ENCODE measurements around the gene TACR1. TPM values are rescaled to one million over a fixed set of nuclear protein-coding genes. Genes with fewer than 3 reads are reported as not detected.

TACR1 gene
- polyA plus RNA-seq, 1 donor, result 1.0 TPM

DNA sequence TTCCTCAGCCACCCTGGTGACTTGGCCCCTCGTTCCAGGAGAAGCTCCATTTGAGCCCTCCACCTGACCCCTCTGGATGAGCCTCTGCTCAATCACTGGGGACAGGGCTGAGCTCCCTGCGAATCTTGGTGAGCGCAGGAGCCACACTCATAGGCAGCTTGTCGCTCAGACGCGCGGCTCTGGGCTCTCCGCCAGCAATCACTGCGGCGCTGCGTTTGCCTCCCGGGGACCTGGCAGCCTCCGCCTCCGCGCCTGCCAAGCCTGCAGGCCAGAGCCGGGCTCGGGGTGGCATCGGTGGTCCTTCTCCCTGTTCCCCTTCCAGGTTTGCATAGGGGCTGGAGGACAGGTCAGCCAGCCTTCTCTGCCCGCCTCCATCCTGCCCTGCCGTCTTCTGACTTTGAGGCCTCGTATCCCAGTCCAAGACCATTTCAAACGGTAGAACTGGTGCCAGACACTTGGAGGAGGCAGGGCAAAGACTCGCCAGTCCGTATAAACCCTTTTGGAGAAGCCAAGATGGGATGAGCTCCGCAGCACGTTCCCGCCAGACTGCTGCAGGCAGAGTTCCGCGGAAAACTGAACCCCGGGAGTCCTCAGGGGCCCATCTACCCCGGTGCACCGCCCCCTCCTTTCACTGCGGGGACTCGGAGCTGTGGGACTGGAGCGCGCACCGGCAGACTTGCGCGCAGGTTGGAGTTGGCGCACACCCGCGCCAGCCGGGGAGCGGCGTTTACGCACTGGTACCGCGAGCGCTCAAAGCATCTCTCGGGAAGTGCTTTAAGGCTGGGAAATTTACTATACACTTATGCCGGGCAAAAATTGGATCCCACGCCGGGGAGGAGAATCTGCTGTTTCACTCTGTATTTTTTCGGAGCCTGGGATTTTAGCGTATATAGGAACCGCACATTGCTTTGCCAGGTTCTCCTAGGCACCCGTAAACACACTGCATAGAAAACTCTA, 1.1 kb upstream of the TACR1 start:
- Histone ChIP-seq H3K27me3 (ENCODE audit: control insufficient read depth, insufficient read depth, low read length) (peaks cover 54% of the 10 kb centered on the region), H3K9me3 (ENCODE audit: control insufficient read depth, low read depth, low read length) (peaks cover 3% of the 10 kb centered on the region), H3K4me3 (ENCODE audit: low read length) (peak overlapping the region; percentile 36), H3K27ac (ENCODE audit: low read length) (no peak overlapping the region), H3K4me1 (ENCODE audit: control insufficient read depth, insufficient read depth, low read length) (peaks cover 13% of the 10 kb centered on the region), H3K36me3 (ENCODE audit: control insufficient read depth, insufficient read depth, low read length) (no peaks in the 10 kb centered on the region)
- DNase-seq, result peak in 1 of 2 donors; percentile 40
- no CpG with 5 or more reads among the region's 57 CpGs for WGBS (ENCODE audit: insufficient coverage, low lambda C conversion rate)

DNA sequence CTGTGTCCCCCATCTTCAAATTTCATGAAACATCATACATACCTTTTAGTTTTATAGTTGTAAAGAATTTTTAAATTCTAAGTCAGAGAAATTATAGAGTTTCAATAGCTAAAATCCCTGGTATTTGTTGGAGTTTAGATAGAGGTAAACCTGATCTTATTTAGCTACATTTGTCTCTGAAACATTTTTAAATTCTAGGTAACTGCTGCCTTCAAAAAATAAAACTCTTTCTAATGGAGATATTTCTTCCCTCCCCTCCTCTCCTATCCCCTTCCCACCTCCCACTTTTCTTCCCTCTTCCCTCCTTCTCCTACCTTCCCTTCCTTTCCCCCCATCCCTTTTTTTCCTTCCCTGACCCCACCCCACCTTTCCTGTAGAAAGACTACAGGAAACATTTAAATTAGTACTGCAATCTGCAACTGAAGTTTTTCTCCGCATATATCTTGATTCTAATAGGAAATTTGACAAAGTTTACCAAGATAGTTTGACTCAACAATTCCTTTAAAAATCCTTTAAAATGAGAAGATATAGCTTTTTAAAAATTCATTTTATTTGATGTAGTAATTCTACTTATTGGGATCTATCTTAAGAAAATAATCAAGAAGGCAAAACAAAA, 4.1 kb downstream of the TACR1 start:
- DNase-seq, result no peak
- Histone ChIP-seq H3K27ac (ENCODE audit: low read length) (no peak overlapping the region), H3K27me3 (ENCODE audit: control insufficient read depth, insufficient read depth, low read length) (peaks cover 35% of the 10 kb centered on the region), H3K36me3 (ENCODE audit: control insufficient read depth, insufficient read depth, low read length) (no peaks in the 10 kb centered on the region), H3K4me1 (ENCODE audit: control insufficient read depth, insufficient read depth, low read length) (peaks cover 13% of the 10 kb centered on the region), H3K4me3 (ENCODE audit: low read length) (no peak overlapping the region), H3K9me3 (ENCODE audit: control insufficient read depth, low read depth, low read length) (peaks cover 1% of the 10 kb centered on the region)
- WGBS (ENCODE audit: insufficient coverage, low lambda C conversion rate), result 100% methylated on average over 1 of the region's 1 CpG

DNA sequence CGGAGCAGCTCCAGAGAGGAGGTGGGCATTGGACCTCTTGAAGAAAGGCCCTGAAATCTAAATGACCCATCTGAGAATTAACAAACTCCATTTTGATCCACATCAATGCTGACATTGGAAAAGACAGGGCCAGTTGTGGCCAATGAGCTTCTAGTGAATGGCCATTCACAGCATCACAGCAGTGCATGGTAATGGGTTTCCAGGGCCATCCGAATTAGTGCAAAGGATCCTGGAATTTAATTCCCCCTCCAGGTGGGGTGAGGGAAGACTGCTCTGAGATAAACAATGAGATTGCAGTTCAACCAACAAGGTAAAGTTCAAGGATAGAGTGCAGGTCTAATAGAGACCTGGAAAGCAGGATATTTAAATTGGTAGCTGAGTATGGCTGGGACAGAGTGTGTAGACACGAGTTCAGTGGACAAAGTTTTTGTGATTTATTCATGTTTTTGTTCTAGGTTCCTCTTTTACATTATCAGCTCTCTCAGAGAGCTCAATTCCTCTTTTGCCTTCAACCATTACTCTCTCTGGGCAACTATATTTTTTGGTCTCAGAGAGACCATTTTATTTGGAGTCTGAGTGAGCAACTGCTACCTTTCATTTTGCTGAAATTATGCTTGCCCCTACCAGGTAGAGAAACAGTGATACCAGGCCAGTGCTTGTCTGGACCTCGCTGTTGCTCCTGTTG, 5.0 kb downstream of the TACR1 start:
- no peak for DNase-seq
- Histone ChIP-seq H3K4me3 (ENCODE audit: low read length) (no peak overlapping the region), H3K27me3 (ENCODE audit: control insufficient read depth, insufficient read depth, low read length) (peaks cover 26% of the 10 kb centered on the region), H3K4me1 (ENCODE audit: control insufficient read depth, insufficient read depth, low read length) (peaks cover 8% of the 10 kb centered on the region), H3K9me3 (ENCODE audit: control insufficient read depth, low read depth, low read length) (no peaks in the 10 kb centered on the region), H3K36me3 (ENCODE audit: control insufficient read depth, insufficient read depth, low read length) (no peaks in the 10 kb centered on the region), H3K27ac (ENCODE audit: low read length) (no peak overlapping the region)
- WGBS (ENCODE audit: insufficient coverage, low lambda C conversion rate), result no CpG with 5 or more reads among the region's 4 CpGs

DNA sequence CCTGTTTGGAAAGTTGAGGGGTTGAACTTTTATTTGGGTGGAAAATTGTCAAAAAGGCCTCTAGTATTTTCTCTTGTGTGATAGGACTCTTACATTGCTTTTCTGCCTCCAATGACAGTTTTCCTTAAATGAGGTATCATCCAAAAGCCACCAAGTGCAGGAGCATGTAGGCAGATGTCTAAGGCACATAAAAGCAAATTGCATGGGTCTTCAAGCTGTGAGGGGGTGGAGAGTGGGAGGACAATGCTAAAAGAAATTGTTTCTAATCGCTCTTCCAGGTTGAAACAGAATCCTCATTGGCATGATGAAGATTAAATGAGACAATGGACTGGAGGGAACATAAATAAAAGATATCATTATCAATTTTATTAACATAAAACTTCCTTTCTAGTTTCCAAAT, 6.8 kb downstream of the TACR1 start:
- Histone ChIP-seq H3K4me3 (ENCODE audit: low read length) (no peak overlapping the region), H3K36me3 (ENCODE audit: control insufficient read depth, insufficient read depth, low read length) (no peaks in the 10 kb centered on the region), H3K9me3 (ENCODE audit: control insufficient read depth, low read depth, low read length) (no peaks in the 10 kb centered on the region), H3K27me3 (ENCODE audit: control insufficient read depth, insufficient read depth, low read length) (peaks cover 9% of the 10 kb centered on the region), H3K4me1 (ENCODE audit: control insufficient read depth, insufficient read depth, low read length) (no peaks in the 10 kb centered on the region), H3K27ac (ENCODE audit: low read length) (no peak overlapping the region)
- DNase-seq, result no peak
- no CpG with 5 or more reads among the region's 1 CpG for WGBS (ENCODE audit: insufficient coverage, low lambda C conversion rate)

DNA sequence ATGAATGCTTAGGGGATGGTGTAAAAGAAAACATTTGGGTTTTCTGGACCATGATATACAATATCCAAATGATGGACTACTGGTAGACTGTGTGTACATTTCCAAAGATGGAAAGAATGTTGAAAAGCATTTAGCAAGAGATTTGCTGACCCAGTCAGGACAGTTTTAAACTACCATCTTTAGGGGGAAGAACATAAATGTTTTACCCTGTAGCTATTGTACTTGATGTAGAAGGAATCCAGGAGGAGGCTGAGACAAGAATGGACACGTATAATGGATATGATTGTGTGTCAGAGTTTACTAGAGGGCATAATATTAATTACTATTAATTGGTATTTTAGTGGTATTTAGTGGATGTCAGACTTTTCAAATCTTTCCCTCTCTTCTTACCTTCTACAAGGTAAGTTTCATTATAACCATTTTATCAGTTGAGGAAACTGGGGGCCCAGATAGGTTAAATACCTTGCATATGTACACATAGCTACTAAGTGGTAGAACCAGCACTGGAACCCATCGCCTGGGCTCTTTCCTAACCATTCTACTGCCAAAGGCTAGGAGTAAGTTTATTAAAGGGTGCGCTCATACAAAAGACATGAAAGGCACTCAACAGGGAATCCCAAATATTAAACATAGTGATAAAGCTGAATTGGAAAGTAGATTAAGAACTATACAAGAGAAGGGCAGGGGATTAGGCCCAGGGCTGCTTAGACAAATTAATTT, 8.9 kb downstream of the TACR1 start:
- no peak for DNase-seq
- no CpG with 5 or more reads among the region's 3 CpGs for WGBS (ENCODE audit: insufficient coverage, low lambda C conversion rate)
- no peaks in the 10 kb centered on the region for H3K36me3 ChIP-seq (ENCODE audit: control insufficient read depth, insufficient read depth, low read length)
- H3K4me1 ChIP-seq (ENCODE audit: control insufficient read depth, insufficient read depth, low read length), result no peaks in the 10 kb centered on the region
- H3K9me3 ChIP-seq (ENCODE audit: control insufficient read depth, low read depth, low read length), result no peaks in the 10 kb centered on the region
- H3K27me3 ChIP-seq (ENCODE audit: control insufficient read depth, insufficient read depth, low read length), result no peaks in the 10 kb centered on the region
- no peak overlapping the region for H3K4me3 ChIP-seq (ENCODE audit: low read length)
- H3K27ac ChIP-seq (ENCODE audit: low read length), result no peak overlapping the region

DNA sequence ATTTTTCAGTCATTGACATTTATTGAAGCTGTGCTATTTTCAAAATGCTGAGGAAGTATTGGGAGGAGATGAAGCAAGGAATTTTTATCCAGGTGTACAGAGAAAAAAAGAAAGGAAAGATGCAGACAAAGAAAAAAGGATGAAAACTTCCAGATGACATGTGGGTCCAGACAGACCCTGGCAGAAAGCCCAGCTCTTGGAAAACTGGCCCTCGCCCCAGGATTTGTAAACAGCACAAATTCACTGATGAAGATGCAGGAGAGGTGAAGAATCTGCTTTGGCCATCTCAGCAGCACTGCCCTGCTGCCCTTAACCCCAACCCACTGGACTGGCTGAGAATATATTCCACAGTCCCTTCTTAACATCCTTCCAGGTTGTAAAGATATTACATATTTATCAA, 12.5 kb downstream of the TACR1 start:
- Histone ChIP-seq H3K27me3 (ENCODE audit: control insufficient read depth, insufficient read depth, low read length) (no peaks in the 10 kb centered on the region), H3K4me3 (ENCODE audit: low read length) (no peak overlapping the region), H3K9me3 (ENCODE audit: control insufficient read depth, low read depth, low read length) (no peaks in the 10 kb centered on the region), H3K4me1 (ENCODE audit: control insufficient read depth, insufficient read depth, low read length) (no peaks in the 10 kb centered on the region), H3K36me3 (ENCODE audit: control insufficient read depth, insufficient read depth, low read length) (no peaks in the 10 kb centered on the region), H3K27ac (ENCODE audit: low read length) (no peak overlapping the region)
- no CpG with 5 or more reads among the region's 1 CpG for WGBS (ENCODE audit: insufficient coverage, low lambda C conversion rate)
- DNase-seq, result no peak

DNA sequence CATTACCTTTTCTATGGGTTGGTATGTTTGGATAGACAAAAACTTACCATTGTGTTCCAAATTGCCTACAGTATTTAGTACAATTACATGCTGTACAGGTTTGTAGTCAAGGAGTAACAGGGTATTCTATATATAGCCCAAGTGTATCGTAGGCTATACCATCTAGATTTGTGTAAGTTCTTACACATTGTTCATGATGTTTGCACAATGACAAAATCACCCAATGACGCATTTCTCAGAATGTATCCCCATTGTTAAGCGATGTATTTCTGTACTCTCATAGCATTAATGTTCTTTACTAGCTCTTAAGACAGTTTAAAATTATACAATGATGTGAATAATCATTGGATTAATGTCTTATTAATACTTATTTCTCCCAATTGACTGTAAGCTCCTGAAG, 16.7 kb downstream of the TACR1 start:
- WGBS (ENCODE audit: insufficient coverage, low lambda C conversion rate), result 100% methylated on average over 1 of the region's 3 CpGs
- no peaks in the 10 kb centered on the region for H3K9me3 ChIP-seq (ENCODE audit: control insufficient read depth, low read depth, low read length)
- no peaks in the 10 kb centered on the region for H3K36me3 ChIP-seq (ENCODE audit: control insufficient read depth, insufficient read depth, low read length)
- H3K27ac ChIP-seq (ENCODE audit: low read length), result no peak overlapping the region
- no peaks in the 10 kb centered on the region for H3K4me1 ChIP-seq (ENCODE audit: control insufficient read depth, insufficient read depth, low read length)
- H3K27me3 ChIP-seq (ENCODE audit: control insufficient read depth, insufficient read depth, low read length), result no peaks in the 10 kb centered on the region
- DNase-seq, result no peak
- H3K4me3 ChIP-seq (ENCODE audit: low read length), result no peak overlapping the region

DNA sequence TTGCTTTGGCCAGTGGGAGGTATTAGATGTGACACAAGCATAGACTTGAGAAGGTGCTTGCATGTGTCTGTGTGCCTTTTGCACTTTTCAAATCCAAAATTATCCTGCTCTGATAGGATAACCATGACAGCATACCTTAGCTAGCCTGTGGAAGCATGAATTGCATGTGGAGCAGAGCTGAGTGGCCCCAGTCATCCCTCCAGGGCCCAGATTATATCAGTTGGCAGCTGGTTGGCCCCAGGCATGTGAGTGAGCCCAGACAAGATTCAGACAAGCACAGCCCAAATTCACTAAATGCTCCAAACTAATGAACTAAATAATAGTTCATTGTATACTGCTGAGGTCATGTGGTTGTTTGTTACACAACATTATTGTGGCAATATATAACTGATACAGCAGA, 18.8 kb downstream of the TACR1 start:
- H3K27ac ChIP-seq (ENCODE audit: low read length), result no peak overlapping the region
- DNase-seq, result no peak
- no peaks in the 10 kb centered on the region for H3K4me1 ChIP-seq (ENCODE audit: control insufficient read depth, insufficient read depth, low read length)
- no peaks in the 10 kb centered on the region for H3K9me3 ChIP-seq (ENCODE audit: control insufficient read depth, low read depth, low read length)
- no peak overlapping the region for H3K4me3 ChIP-seq (ENCODE audit: low read length)
- H3K36me3 ChIP-seq (ENCODE audit: control insufficient read depth, insufficient read depth, low read length), result no peaks in the 10 kb centered on the region
- H3K27me3 ChIP-seq (ENCODE audit: control insufficient read depth, insufficient read depth, low read length), result no peaks in the 10 kb centered on the region

DNA sequence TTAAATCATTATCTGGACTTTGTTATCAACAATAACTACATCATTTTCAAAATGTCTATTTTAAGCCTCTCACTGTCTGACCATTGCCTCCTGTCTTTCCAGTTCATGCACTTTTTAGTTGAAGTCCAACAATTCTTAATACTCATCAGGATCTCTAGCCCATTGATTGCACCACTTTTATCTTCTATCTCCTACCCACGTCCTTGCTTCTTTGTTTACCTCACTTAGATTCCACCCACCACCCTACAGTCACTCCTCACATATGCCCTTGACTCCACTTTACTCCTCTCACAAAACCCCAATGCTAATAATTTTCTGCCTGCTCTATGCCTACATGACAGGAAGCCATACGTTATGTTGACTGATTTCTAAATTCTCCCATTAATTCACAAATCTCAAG, 21.9 kb downstream of the TACR1 start:
- Histone ChIP-seq H3K9me3 (ENCODE audit: control insufficient read depth, low read depth, low read length) (no peaks in the 10 kb centered on the region), H3K27me3 (ENCODE audit: control insufficient read depth, insufficient read depth, low read length) (no peaks in the 10 kb centered on the region), H3K36me3 (ENCODE audit: control insufficient read depth, insufficient read depth, low read length) (no peaks in the 10 kb centered on the region), H3K27ac (ENCODE audit: low read length) (no peak overlapping the region), H3K4me1 (ENCODE audit: control insufficient read depth, insufficient read depth, low read length) (no peaks in the 10 kb centered on the region), H3K4me3 (ENCODE audit: low read length) (no peak overlapping the region)
- DNase-seq, result no peak
- 68% methylated on average over 2 of the region's 2 CpGs for WGBS (ENCODE audit: insufficient coverage, low lambda C conversion rate)

DNA sequence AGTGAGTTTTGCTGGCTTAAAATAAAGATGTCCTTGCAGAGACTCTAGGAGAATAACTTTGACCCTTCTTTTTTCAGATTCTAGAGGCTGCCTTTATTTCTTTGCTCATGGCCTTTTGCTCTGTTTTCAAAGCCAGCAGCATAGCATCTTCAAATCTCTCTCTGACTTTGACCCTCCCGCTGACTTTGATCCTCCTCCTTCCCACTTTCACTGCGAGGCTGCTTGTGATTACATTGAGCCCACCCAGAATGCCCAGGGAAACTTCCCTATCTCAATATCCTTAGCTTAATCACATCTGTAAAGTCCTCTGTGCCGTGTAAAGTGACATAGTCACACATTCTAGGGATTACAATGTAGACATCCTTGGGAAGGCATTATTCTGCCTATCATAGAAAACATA, 23.9 kb downstream of the TACR1 start:
- no peaks in the 10 kb centered on the region for H3K36me3 ChIP-seq (ENCODE audit: control insufficient read depth, insufficient read depth, low read length)
- no peaks in the 10 kb centered on the region for H3K4me1 ChIP-seq (ENCODE audit: control insufficient read depth, insufficient read depth, low read length)
- no peaks in the 10 kb centered on the region for H3K27me3 ChIP-seq (ENCODE audit: control insufficient read depth, insufficient read depth, low read length)
- DNase-seq, result no peak
- no peak overlapping the region for H3K4me3 ChIP-seq (ENCODE audit: low read length)
- no peak overlapping the region for H3K27ac ChIP-seq (ENCODE audit: low read length)
- no peaks in the 10 kb centered on the region for H3K9me3 ChIP-seq (ENCODE audit: control insufficient read depth, low read depth, low read length)
- WGBS (ENCODE audit: insufficient coverage, low lambda C conversion rate), result 33% methylated on average over 1 of the region's 3 CpGs

Measured in large intestine (tissue), 3 donors.